Measurements from ENCODE around the gene ADAM19.

- TF ChIP-seq CTCF (IDR thresholded peaks at IDR 0.05) (no peak), POLR2A (IDR thresholded peaks at IDR 0.05) (no peak), EP300 (IDR thresholded peaks at IDR 0.05) (no peak)
These were observed 28.0 kb upstream of the ADAM19 start for GRCh38 chr5:157603333-157604190.

Data from ovary (tissue), 3 donors.